HUES48 (cell line): ENCODE measurements around the gene PLEKHA4.
"Not testable (repeated sequence)": the region's sequence is repeated elsewhere in the genome, so short reads cannot be mapped to it uniquely, and the experiment has no call there.

Experiments
- H3K27ac ChIP-seq: one replicate; pipeline ENCODE4 v1.7.0; 2013; ENCODE audit warnings: low read depth, low read length, inconsistent platforms
- H3K27me3 ChIP-seq: 2 replicates; pipeline ENCODE4 v1.6.1; 2013; ENCODE audit warnings: mild to moderate bottlenecking, low read length; ENCODE audit not compliant: control insufficient read depth, insufficient read depth
- H3K36me3 ChIP-seq: 2 replicates; pipeline ENCODE4 v1.6.1; 2013; ENCODE audit warnings: low read length; ENCODE audit not compliant: control insufficient read depth, insufficient read depth
- H3K4me1 ChIP-seq: 2 replicates; pipeline ENCODE4 v1.6.1; 2013; ENCODE audit warnings: mild to moderate bottlenecking, low read length; ENCODE audit not compliant: control insufficient read depth, insufficient read depth
- H3K4me3 ChIP-seq: 2 replicates; pipeline ENCODE4 v1.5.1; 2013; ENCODE audit warnings: mild to moderate bottlenecking, low read depth, low read length
- H3K9ac ChIP-seq: 2 replicates; pipeline ENCODE4 v1.6.1; 2013; ENCODE audit warnings: mild to moderate bottlenecking, low read depth, low read length, moderate library complexity
- H3K9me3 ChIP-seq: 2 replicates; pipeline ENCODE4 v1.6.1; 2013; ENCODE audit warnings: low read length; ENCODE audit not compliant: control insufficient read depth, insufficient read depth

The PLEKHA4 gene

GRCh38 chr19:48795685-48796070 lies 72.7 kb downstream of the PLEKHA4 start:
- Histone ChIP-seq H3K4me1 (peaks cover 8% of the 10 kb centered on the region), H3K27me3 (no peaks in the 10 kb centered on the region), H3K9ac (no peak overlapping the region), H3K27ac (peak overlapping the region; percentile 24), H3K9me3 (no peaks in the 10 kb centered on the region), H3K36me3 (no peaks in the 10 kb centered on the region), H3K4me3 (no peak overlapping the region)

DNA sequence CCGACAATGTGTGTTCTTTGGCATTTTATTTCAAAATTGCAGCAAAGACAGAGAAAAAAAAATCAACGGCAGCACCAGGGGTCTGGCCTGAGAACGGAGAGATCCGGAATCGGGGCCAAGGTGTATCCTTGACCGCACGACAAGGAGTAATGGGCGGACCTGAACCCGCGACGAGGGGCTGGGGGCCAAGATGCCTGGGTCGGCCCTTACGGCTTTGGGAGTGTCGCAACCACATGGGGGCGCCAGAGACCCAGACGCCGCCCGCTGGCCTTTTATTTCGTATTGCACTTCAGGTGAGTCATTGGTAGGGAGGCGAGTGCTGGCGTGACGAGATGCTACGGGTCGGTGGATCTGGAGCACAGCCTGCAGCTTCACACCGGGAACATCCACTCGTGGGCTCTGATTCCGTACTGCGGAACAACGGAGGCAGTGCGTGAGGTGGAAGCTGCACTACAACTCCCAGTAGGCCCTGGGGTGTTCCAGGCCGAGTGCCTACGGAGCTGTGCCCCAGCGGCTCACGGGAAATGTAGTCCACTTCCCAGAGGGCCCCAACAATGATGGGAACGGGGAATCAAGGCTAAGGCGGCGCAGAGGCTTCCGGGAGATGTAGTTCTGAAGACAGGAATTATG lies 73.2 kb downstream of the PLEKHA4 start:
- peak overlapping the region; percentile 71 for H3K27ac ChIP-seq

DNA sequence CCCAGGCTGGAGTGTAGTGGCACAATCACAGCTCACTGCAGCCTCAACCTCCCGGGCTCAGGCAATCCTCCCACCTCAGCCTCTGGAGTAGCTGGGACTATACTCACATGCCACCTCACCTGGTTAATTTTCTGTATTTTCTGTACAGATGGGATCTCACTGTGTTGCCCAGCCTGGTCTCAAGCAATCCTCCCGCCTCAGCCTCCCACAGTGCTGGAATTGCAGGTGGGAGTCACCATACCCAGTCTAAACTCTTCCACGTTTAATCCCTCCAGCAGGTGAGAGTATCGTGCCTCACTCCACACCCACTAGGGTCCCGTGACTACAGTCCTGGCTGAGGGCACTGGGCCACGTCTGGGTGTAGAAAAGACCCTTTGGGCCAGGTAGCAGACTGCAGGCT lies 74.1 kb downstream of the PLEKHA4 start:
- H3K4me1 ChIP-seq, result peaks cover 6% of the 10 kb centered on the region
- H3K4me3 ChIP-seq, result no peak overlapping the region
- no peaks in the 10 kb centered on the region for H3K27me3 ChIP-seq
- H3K9me3 ChIP-seq, result no peaks in the 10 kb centered on the region
- H3K36me3 ChIP-seq, result no peaks in the 10 kb centered on the region
- no peak overlapping the region for H3K9ac ChIP-seq
- no peak overlapping the region for H3K27ac ChIP-seq

More for the DNA sequence above, 73.2 kb downstream of the PLEKHA4 start:
- peak overlapping the region; percentile 77 for H3K9ac ChIP-seq
- H3K4me3 ChIP-seq, result peak overlapping the region; percentile 78
- peaks cover 8% of the 10 kb centered on the region for H3K4me1 ChIP-seq
- no peaks in the 10 kb centered on the region for H3K36me3 ChIP-seq
- no peaks in the 10 kb centered on the region for H3K27me3 ChIP-seq
- no peaks in the 10 kb centered on the region for H3K9me3 ChIP-seq

GRCh38 chr19:48793271-48793670 lies 75.1 kb downstream of the PLEKHA4 start:
- H3K9me3 ChIP-seq, result no peaks in the 10 kb centered on the region
- H3K27me3 ChIP-seq, result no peaks in the 10 kb centered on the region
- H3K36me3 ChIP-seq, result no peaks in the 10 kb centered on the region
- no peak overlapping the region for H3K27ac ChIP-seq
- no peak overlapping the region for H3K9ac ChIP-seq
- no peaks in the 10 kb centered on the region for H3K4me1 ChIP-seq
- H3K4me3 ChIP-seq, result no peak overlapping the region

GRCh38 chr19:48787331-48787730 lies 81.1 kb downstream of the PLEKHA4 start:
- H3K36me3 ChIP-seq, H3K9ac ChIP-seq, H3K4me3 ChIP-seq, H3K9me3 ChIP-seq, H3K27me3 ChIP-seq, H3K27ac ChIP-seq, H3K4me1 ChIP-seq: not testable (repeated sequence)
